Measurements from ENCODE around the gene SGMS1.

DNA sequence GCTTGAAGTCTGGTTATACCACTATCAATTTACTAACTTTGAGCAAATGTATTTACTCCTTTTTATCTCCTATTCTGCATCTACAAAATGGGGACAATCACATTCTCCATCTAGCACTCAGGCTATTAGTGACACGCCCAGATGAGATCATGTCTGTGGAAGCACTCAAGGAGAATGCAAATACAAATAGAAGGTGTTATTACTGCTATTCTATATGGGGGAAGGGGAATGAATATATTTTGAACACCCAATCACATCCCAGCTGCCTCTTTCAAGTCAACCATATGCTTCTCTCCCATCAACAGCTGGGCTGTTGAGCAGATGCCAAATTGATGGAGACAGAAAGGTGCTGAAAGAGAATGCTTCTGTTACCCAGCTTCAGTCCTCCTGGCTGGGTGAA is 23.5 kb downstream of the SGMS1 start:
- TF ChIP-seq, protein P1, sequence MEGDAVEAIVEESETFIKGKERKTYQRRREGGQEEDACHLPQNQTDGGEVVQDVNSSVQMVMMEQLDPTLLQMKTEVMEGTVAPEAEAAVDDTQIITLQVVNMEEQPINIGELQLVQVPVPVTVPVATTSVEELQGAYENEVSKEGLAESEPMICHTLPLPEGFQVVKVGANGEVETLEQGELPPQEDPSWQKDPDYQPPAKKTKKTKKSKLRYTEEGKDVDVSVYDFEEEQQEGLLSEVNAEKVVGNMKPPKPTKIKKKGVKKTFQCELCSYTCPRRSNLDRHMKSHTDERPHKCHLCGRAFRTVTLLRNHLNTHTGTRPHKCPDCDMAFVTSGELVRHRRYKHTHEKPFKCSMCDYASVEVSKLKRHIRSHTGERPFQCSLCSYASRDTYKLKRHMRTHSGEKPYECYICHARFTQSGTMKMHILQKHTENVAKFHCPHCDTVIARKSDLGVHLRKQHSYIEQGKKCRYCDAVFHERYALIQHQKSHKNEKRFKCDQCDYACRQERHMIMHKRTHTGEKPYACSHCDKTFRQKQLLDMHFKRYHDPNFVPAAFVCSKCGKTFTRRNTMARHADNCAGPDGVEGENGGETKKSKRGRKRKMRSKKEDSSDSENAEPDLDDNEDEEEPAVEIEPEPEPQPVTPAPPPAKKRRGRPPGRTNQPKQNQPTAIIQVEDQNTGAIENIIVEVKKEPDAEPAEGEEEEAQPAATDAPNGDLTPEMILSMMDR (IDR thresholded peaks at IDR 0.05; ENCODE audit: low read length), result no peak
- TF ChIP-seq EZH2 (IDR thresholded peaks at IDR 0.05; ENCODE audit: borderline replicate concordance, low read length), result no peak

Measured in OCI-LY1 (cell line).